ENCODE data around the gene SPDYE4. TPM values are rescaled to one million over a fixed set of nuclear protein-coding genes. Genes with fewer than 3 reads are reported as not detected.

The SPDYE4 gene
- total RNA-seq, 1 experiment from 2014 or later = not detected

DNA sequence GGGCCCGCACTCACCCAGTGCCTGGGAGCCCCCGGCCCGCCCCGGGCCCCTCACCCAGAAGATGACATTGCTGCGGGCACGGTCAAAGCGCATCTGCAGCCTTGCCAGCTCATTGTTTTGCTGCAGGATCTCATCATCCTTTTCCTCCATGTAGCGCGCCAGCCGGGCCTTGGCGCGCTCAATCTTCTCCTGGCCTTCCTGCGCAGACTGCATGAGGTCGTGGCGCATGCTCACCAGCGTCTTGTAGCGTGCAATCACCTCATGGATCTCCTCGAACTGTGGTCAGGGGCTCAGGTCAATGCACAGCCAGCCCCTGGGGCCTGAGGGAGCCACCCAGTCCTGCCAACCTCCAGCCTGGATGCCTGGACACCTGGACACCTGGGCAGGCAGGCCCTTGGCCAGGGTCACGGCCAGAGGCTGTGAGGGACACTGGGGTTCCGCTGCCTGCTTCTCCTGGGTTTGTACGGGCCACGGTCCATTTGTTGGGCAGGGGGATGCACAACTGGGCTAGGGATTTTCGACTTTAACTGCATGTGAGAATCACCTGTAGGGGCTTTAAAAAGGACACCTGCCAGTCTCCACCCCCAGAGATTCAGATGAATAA lies 22.9 kb downstream of the SPDYE4 start (continued):
- TF ChIP-seq, protein P1, sequence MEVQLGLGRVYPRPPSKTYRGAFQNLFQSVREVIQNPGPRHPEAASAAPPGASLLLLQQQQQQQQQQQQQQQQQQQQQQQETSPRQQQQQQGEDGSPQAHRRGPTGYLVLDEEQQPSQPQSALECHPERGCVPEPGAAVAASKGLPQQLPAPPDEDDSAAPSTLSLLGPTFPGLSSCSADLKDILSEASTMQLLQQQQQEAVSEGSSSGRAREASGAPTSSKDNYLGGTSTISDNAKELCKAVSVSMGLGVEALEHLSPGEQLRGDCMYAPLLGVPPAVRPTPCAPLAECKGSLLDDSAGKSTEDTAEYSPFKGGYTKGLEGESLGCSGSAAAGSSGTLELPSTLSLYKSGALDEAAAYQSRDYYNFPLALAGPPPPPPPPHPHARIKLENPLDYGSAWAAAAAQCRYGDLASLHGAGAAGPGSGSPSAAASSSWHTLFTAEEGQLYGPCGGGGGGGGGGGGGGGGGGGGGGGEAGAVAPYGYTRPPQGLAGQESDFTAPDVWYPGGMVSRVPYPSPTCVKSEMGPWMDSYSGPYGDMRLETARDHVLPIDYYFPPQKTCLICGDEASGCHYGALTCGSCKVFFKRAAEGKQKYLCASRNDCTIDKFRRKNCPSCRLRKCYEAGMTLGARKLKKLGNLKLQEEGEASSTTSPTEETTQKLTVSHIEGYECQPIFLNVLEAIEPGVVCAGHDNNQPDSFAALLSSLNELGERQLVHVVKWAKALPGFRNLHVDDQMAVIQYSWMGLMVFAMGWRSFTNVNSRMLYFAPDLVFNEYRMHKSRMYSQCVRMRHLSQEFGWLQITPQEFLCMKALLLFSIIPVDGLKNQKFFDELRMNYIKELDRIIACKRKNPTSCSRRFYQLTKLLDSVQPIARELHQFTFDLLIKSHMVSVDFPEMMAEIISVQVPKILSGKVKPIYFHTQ (CRISPR knock-in tag; IDR thresholded peaks at IDR 0.05) = no peak
- no peak for TF ChIP-seq ZNF138 (CRISPR knock-in tag; conservative IDR thresholded peaks at IDR 0.05)
- TF ChIP-seq NFATC4 (CRISPR knock-in tag; IDR thresholded peaks at IDR 0.05) = no peak

DNA sequence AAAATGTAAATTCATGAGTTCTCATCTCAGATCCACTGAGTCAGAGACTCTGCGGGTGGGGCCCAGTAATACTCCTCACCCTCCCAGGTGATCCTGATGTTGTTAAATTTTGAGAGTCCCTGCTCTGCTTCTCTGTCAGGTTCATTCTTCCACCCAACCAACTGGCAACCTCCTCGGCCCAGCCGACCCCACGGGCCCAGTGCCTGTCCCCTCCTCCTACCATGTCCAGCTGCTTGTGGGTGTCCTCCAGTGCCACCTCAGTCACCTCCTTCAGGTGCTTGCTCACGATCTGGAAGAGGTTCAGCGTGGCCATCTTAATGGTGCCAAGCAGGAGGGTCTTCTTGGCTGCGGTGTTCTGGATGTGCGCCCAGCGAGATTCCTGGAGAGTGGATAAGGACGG lies 23.5 kb downstream of the SPDYE4 start:
- Mint-ChIP-seq H3K27me3 (ENCODE audit: low read depth) (no peaks in the 10 kb centered on the region; the same call in 1 of the 2 replicates), H3K9me3 (peaks cover 4% of the 10 kb centered on the region; the same call in 1 of the 2 replicates), H3K36me3 (no peaks in the 10 kb centered on the region), H3K27ac (no peak overlapping the region), H3K4me3 (no peak overlapping the region), H3K4me1 (peaks cover 9% of the 10 kb centered on the region)
- ChIA-PET CTCF (no interaction called here), POLR2A (no interaction called here)
- TF ChIP-seq SOX15 (CRISPR knock-in tag; IDR thresholded peaks at IDR 0.05) (no peak), JAZF1 (CRISPR knock-in tag; IDR thresholded peaks at IDR 0.05) (no peak), GRHL2 (CRISPR knock-in tag; IDR thresholded peaks at IDR 0.05; ENCODE audit: insufficient replicate concordance, severe bottlenecking) (no peak), ZNF671 (CRISPR knock-in tag; IDR thresholded peaks at IDR 0.05) (no peak), ZNF396 (CRISPR knock-in tag; IDR thresholded peaks at IDR 0.05; ENCODE audit: borderline replicate concordance) (no peak), ZNF232 (CRISPR knock-in tag; IDR thresholded peaks at IDR 0.05) (no peak), KAT7 (CRISPR knock-in tag; IDR thresholded peaks at IDR 0.05; ENCODE audit: borderline replicate concordance) (no peak), ZNF416 (CRISPR knock-in tag; IDR thresholded peaks at IDR 0.05) (no peak), TEAD1 (CRISPR knock-in tag; IDR thresholded peaks at IDR 0.05) (no peak), NFE2L1 (CRISPR knock-in tag; IDR thresholded peaks at IDR 0.05) (no peak), ZNF317 (CRISPR knock-in tag; IDR thresholded peaks at IDR 0.05; ENCODE audit: borderline replicate concordance, low read depth) (no peak)
- TF ChIP-seq, protein P2, sequence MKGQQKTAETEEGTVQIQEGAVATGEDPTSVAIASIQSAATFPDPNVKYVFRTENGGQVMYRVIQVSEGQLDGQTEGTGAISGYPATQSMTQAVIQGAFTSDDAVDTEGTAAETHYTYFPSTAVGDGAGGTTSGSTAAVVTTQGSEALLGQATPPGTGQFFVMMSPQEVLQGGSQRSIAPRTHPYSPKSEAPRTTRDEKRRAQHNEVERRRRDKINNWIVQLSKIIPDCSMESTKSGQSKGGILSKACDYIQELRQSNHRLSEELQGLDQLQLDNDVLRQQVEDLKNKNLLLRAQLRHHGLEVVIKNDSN (CRISPR knock-in tag; IDR thresholded peaks at IDR 0.05) = no peak
- TF ChIP-seq, protein P3, sequence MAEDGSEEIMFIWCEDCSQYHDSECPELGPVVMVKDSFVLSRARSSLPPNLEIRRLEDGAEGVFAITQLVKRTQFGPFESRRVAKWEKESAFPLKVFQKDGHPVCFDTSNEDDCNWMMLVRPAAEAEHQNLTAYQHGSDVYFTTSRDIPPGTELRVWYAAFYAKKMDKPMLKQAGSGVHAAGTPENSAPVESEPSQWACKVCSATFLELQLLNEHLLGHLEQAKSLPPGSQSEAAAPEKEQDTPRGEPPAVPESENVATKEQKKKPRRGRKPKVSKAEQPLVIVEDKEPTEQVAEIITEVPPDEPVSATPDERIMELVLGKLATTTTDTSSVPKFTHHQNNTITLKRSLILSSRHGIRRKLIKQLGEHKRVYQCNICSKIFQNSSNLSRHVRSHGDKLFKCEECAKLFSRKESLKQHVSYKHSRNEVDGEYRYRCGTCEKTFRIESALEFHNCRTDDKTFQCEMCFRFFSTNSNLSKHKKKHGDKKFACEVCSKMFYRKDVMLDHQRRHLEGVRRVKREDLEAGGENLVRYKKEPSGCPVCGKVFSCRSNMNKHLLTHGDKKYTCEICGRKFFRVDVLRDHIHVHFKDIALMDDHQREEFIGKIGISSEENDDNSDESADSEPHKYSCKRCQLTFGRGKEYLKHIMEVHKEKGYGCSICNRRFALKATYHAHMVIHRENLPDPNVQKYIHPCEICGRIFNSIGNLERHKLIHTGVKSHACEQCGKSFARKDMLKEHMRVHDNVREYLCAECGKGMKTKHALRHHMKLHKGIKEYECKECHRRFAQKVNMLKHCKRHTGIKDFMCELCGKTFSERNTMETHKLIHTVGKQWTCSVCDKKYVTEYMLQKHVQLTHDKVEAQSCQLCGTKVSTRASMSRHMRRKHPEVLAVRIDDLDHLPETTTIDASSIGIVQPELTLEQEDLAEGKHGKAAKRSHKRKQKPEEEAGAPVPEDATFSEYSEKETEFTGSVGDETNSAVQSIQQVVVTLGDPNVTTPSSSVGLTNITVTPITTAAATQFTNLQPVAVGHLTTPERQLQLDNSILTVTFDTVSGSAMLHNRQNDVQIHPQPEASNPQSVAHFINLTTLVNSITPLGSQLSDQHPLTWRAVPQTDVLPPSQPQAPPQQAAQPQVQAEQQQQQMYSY (CRISPR knock-in tag; IDR thresholded peaks at IDR 0.05) = no peak
- TF ChIP-seq, protein P4, sequence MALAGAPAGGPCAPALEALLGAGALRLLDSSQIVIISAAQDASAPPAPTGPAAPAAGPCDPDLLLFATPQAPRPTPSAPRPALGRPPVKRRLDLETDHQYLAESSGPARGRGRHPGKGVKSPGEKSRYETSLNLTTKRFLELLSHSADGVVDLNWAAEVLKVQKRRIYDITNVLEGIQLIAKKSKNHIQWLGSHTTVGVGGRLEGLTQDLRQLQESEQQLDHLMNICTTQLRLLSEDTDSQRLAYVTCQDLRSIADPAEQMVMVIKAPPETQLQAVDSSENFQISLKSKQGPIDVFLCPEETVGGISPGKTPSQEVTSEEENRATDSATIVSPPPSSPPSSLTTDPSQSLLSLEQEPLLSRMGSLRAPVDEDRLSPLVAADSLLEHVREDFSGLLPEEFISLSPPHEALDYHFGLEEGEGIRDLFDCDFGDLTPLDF (CRISPR knock-in tag; IDR thresholded peaks at IDR 0.05) = no peak
- TF ChIP-seq, protein P5, sequence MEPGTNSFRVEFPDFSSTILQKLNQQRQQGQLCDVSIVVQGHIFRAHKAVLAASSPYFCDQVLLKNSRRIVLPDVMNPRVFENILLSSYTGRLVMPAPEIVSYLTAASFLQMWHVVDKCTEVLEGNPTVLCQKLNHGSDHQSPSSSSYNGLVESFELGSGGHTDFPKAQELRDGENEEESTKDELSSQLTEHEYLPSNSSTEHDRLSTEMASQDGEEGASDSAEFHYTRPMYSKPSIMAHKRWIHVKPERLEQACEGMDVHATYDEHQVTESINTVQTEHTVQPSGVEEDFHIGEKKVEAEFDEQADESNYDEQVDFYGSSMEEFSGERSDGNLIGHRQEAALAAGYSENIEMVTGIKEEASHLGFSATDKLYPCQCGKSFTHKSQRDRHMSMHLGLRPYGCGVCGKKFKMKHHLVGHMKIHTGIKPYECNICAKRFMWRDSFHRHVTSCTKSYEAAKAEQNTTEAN (CRISPR knock-in tag; IDR thresholded peaks at IDR 0.05) = no peak
- TF ChIP-seq, protein P6, sequence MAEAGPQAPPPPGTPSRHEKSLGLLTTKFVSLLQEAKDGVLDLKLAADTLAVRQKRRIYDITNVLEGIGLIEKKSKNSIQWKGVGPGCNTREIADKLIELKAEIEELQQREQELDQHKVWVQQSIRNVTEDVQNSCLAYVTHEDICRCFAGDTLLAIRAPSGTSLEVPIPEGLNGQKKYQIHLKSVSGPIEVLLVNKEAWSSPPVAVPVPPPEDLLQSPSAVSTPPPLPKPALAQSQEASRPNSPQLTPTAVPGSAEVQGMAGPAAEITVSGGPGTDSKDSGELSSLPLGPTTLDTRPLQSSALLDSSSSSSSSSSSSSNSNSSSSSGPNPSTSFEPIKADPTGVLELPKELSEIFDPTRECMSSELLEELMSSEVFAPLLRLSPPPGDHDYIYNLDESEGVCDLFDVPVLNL (CRISPR knock-in tag; IDR thresholded peaks at IDR 0.05; ENCODE audit: borderline replicate concordance, low read depth) = no peak
- TF ChIP-seq, protein P7, sequence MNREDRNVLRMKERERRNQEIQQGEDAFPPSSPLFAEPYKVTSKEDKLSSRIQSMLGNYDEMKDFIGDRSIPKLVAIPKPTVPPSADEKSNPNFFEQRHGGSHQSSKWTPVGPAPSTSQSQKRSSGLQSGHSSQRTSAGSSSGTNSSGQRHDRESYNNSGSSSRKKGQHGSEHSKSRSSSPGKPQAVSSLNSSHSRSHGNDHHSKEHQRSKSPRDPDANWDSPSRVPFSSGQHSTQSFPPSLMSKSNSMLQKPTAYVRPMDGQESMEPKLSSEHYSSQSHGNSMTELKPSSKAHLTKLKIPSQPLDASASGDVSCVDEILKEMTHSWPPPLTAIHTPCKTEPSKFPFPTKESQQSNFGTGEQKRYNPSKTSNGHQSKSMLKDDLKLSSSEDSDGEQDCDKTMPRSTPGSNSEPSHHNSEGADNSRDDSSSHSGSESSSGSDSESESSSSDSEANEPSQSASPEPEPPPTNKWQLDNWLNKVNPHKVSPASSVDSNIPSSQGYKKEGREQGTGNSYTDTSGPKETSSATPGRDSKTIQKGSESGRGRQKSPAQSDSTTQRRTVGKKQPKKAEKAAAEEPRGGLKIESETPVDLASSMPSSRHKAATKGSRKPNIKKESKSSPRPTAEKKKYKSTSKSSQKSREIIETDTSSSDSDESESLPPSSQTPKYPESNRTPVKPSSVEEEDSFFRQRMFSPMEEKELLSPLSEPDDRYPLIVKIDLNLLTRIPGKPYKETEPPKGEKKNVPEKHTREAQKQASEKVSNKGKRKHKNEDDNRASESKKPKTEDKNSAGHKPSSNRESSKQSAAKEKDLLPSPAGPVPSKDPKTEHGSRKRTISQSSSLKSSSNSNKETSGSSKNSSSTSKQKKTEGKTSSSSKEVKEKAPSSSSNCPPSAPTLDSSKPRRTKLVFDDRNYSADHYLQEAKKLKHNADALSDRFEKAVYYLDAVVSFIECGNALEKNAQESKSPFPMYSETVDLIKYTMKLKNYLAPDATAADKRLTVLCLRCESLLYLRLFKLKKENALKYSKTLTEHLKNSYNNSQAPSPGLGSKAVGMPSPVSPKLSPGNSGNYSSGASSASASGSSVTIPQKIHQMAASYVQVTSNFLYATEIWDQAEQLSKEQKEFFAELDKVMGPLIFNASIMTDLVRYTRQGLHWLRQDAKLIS (CRISPR knock-in tag; IDR thresholded peaks at IDR 0.05; ENCODE audit: borderline replicate concordance) = no peak
- DNase-seq (ENCODE audit: low spot score) = no peak
- no peak for ATAC-seq

Measured in WTC11 (cell line).